Activated naive CD4-positive, alpha-beta T cell treated with Interleukin-2 at 50 U/mL for 16 hours (primary cell): ENCODE results near the gene KDM8.

ENCODE experiments used
- DNase-seq: peaks from one replicate; pipeline ENCODE4 v3.0.0-alpha.2; 2020

The KDM8 gene

GRCh38 chr16:27203507-27204311, at the start of gene KDM8:
KDM8 (plus strand) TSS chr16:27203526; CDS start chr16:27210124, 6,598 bp downstream.
- DNase-seq, result peak; percentile 100

DNA sequence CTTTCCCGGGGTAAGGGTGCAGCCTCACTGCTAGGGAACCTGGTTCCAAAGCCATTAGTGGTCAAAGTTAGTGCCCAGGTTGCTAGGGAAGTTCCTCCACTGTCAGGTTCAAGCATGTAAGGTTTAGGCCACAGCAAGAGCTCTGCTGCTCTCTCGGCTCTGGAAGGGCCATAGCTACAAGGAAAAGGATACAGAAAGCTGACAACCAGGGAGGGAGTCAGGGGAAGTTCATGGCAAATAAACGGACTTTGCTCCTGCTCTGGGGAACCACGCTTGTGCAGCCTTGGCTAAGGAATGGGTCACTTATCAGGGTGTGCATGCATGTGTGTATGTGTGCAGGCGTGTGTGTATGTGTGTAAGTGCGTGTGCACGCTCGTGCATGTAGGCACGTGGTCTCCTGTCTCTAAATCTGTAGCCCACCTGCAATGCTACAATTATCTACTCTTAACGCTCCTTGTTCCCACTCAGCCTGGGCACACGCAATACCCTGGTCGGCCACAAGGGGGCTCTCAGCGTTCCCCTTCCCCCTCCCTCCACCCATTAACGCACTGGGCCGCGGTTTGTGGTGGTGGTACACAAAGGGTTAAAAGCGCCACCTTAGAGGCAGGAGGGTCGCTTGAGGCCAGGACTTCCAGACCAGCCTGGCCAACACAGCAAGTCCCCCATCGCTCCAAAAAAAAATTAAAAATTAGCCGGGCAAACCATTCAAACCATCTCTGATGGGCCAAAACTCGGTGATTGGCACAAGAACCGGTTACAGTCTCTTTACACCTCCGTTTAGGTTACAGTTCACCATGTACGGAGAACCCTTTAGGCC, 48.4 kb upstream of the KDM8 start:
- peak; percentile 73 for DNase-seq

DNA sequence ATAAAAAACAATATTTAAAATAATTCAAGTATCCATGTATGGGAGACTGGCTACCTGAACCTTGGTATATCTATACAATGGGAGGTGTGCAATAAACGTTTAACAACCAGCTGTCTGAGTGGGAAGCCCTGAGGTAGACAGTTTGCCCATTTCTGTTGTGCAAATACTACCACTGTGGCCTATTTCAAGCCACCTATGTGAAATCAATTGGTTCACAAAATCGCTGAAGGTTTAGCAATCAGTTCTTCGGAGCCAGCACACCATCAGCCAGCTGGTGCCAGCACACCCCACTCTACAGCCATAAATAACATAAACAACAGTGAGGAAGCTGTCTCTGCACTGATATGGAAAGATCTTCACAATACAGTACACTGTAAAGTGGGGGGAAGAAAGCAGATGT, 46.7 kb upstream of the KDM8 start:
- DNase-seq, result no peak

DNA sequence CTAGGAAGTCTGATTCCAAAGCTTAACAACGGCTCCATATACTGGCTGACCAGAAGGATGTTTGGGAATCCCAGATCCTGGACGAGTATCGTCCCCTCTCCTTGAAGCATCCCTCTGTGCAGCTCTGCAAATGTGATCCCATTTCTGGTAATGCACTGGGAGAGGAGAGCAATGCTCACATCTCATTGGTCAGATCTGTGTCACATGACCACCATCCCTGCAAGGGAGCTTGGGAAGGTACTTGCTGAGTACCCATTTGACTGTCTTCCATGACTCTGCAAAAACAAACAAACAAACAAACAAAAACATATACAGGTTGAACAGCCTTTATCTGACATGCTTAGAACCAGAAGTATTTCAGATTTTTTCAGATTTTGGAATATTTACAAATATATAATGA, 41.9 kb upstream of the KDM8 start:
- no peak for DNase-seq

DNA sequence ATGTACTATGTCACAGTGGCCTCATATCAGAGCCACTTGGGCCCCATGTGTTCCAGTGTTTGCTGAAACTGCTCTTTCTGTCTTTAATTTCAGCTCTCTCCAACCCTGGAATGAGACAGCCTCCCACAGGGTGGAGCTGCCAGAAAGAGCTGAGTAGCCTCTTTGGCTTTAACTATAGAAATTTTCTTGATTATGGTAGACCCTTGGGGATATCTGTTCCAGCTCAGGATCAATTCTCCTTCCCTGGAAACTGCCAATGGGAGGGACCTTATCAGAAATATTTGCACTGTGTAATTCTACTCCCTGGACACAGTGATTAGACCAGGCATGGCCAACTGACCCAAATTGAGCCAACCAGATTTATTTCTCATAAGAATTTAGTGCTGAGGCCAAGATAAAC, 39.0 kb upstream of the KDM8 start:
- no peak for DNase-seq

- DNase-seq, result no peak
Observed at GRCh38 chr16:27165576-27165975, 37.8 kb upstream of the KDM8 start.

DNA sequence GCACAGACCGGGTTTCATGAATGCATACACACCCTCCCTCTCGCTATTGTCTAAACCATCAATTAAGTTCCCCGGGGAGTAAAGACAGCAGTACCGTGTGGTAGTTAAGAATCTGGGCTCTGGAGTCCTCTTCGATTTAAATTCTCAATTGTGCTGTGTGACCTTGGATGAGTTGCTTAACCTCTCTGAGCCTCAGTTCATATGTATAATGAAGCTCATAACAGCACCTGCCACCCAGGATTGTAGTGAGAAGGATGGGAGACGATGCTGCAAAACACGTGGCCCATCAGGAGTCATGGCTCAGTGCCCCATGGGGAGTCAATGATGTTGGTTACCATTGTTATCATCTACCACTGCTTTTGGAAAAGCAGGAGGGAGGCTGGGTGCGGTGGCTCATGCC, 34.5 kb upstream of the KDM8 start:
- DNase-seq, result no peak

DNA sequence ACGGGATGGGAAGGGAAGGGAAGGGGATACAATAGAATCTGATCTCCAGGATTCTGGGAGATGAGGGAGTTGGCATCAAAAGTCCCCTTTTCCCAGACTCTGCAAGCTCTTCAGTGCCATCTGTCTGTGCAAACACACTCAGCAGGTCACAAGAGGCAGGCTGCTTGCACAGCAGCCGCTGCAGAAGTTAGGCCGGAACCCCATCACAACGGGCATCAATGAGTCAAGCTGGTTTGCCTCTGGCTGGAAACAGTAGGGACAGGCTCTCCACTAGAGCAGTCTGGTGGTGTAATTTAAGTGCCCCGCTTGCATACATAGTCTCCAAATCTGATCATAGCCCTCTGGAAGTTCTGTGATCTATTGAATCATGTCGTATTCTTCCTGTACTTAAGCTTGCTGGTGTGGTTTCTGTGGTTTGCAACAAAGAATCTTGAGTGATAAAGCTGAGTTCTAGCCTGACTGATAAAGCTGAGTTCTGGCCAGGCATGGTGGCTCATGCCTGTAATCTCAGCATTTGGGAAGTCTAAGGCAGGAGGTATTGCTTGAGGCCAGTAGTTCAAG, 33.7 kb upstream of the KDM8 start:
- DNase-seq, result peak; percentile 60

DNA sequence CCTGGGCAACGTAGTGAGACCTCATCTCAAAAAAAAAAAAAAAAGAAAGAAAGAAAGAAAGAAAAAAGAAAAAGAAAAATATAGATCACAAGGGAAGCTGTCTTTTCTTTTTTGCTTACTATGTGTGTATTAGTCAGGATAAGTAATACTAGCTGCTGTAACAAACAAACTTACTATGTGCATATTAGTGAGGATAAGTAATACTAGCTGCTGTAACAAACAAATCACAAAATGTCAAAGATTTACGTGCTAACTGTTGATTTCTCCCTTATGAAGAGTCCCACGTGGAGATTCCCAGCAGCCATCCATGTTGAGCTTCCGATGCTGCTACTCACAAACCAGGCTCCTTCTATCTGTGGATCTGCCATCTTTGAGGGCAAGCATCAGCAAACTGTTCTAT, 31.7 kb upstream of the KDM8 start:
- no peak for DNase-seq

GRCh38 chr16:27174007-27174406, 29.3 kb upstream of the KDM8 start:
- peak; percentile 35 for DNase-seq

DNA sequence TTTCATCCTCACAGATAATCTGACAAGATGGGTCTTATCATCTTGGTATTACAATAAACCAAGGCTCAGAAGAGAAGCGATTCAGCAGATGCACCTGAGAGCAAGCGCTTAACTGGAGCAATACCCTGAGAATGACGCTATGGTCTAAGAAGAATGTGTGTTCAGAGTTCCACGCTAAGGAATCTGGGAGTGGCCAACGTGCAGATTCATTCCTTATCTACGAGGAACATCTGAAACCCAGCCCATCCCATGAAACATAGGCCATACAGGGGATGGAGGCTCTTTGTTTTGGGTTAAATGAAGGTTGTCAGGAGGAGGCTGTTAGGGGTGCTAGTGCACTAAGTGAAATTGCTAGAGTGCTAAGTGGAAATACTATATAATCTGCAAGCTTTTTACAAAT, 28.5 kb upstream of the KDM8 start:
- no peak for DNase-seq

GRCh38 chr16:27175888-27176287, 27.4 kb upstream of the KDM8 start:
- DNase-seq, result no peak

- DNase-seq, result no peak
Observed at GRCh38 chr16:27177031-27177774, 26.1 kb upstream of the KDM8 start.

GRCh38 chr16:27179500-27180072, 23.7 kb upstream of the KDM8 start:
- DNase-seq, result peak; percentile 83

- DNase-seq, result no peak
Observed at GRCh38 chr16:27181019-27181790, 22.1 kb upstream of the KDM8 start.

GRCh38 chr16:27182906-27183405, 20.4 kb upstream of the KDM8 start:
- DNase-seq, result no peak

DNA sequence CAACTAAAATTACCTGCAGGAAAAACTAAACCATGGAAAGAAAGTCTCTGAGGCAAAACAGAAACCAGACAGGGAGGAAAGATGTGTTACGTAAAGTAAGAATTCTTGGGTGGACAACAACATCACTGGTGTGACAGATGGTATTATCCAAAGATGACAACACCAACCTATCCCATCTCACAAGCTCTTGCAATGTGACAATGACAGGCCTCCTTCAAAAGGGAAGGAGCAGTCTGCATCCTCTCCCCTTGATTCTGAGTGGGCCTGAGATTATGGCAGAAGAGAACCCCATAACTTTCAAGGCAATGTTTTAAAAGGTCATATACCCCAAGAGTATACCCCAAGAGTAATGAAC, 17.6 kb upstream of the KDM8 start:
- DNase-seq, result no peak

- DNase-seq, result no peak
Observed at GRCh38 chr16:27188633-27189032, 14.7 kb upstream of the KDM8 start.

DNA sequence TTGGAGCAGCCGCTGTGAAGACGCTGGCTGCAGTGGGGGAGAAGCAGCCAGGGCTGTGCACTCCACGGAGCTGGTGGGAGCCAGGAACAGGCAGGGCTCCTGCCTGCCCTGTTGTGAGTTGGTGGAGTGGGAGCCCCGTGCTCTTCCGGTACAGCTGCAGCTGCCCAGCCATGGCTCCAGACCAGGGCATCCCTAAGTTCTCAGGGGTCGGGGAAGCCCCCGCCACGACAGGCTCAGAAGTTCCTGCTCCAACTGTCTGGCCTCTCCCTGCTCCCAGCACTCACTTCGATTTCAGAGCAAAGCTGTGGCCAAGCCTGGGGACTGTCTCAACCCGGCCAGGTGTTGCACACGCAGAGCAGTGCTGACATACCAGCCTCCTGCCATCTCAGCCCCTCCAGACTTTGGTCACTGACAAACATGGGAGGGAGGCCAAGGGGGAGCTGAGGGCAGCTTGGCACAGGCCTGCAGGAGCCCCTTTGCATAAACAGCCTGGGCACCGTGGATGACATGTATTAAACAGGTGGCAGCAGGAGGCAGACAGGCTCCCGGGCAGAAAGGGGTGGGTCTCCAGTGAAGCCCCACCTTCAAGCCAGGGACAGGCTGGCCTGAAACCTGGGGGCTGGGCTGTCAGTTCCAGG, 13.9 kb upstream of the KDM8 start:
- no peak for DNase-seq

DNA sequence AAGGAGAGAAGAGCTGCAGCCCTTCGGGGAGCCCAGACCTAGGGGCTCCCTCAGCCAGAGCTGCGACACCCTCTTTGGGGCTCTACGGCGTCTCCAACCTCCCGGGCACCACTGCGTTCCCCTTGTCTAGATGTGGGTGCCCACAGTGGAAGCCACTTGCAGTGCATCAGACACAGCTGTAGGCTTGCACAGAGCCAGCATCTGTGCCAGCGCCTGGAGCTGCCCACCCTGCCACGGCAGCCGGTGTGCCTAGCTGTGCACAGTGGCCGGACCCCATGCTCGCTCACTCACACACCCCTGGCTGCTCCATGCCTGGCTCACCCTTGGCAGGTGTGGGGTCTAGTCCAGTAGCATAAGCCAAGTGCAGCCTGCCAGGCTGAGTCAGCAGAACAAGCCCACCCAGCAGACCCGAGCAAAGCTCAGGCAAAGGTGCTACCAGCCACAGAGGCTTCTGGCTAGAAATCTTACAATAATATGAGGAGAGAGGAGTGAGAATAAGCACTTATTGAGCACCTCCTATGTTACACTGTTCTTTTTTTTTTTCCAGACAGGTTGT, 12.9 kb upstream of the KDM8 start:
- DNase-seq, result no peak

- no peak for DNase-seq
Observed at GRCh38 chr16:27191352-27191924, 11.9 kb upstream of the KDM8 start.
